Measurements from ENCODE around the gene B4GALNT4.
"Not testable (repeated sequence)": the region's sequence is repeated elsewhere in the genome, so short reads cannot be mapped to it uniquely, and the experiment has no call there.

B4GALNT4 gene

DNA sequence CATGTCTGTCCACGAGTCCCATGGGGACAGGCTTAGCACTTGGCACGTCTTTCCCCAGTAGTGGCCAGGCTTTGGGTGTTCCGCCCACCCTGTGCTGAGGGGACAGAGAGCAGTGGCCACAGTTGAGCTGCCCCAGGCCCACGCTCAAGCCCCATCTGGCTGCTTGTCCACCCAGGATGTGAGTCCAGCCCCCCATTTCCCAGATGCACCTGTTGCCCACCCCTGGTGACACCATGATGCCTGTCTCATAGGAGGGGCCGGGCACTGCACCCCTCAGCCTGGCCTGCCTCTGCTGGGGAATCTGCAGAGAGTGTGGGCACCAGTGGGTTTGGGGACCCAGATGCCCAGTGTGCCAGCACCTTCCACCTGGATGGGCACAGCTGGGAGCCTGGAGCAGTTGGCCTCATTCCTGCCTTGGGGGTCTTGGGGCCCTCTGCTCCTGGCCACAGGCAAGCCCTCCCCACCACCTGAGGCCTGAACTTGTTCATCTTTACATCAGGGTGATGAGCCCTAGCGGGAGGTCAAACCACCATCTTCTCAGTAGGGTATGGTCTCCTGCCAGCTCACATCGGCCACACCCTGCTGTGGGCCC, 39.8 kb downstream of the B4GALNT4 start:
- DNase-seq = no peak

GRCh38 chr11:409600-410483, 40.5 kb downstream of the B4GALNT4 start:
- no peak for DNase-seq

DNA sequence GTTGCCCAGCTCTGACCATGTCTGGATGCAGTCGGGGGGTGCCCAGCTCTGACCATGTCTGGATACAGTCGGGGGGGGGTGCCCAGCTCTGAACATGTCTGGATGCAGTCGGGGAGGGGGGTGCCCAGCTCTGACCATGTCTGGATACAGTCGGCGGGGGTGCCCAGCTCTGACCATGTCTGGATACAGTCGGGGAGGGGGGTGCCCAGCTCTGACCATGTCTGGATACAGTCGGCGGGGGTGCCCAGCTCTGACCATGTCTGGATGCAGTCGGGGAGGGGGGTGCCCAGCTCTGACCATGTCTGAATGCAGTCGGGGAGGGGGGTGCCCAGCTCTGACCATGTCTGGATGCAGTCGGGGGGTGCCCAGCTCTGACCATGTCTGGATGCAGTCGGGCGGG, 41.4 kb downstream of the B4GALNT4 start:
- not testable (repeated sequence) for DNase-seq

- DNase-seq = not testable (repeated sequence)
These were observed 42.2 kb downstream of the B4GALNT4 start for GRCh38 chr11:411520-411919.

DNA sequence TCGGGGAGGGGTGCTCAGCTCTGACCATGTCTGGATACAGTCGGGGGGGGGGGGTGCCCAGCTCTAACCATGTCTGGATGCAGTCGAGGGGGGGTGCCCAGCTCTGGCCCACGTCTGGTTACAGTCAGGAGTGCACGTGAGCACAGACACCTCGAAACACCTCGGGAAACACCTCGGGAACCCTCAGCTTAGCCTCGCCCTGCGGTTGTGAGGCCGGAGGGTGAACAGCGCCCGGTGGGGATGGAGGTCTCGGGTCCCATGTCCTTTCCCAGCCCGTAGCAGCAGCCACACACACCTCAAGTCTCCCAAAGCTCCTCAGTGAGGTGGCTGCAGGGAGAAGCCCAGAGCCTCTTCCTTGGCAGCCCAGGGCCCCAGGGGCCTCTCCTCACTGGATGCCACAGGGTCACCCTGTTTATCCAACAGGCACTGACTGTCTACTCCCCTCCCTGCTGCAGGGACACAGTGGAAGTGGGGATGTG, 43.4 kb downstream of the B4GALNT4 start:
- no peak for DNase-seq

GRCh38 chr11:413120-414081, 44.1 kb downstream of the B4GALNT4 start:
- no peak for DNase-seq

DNA sequence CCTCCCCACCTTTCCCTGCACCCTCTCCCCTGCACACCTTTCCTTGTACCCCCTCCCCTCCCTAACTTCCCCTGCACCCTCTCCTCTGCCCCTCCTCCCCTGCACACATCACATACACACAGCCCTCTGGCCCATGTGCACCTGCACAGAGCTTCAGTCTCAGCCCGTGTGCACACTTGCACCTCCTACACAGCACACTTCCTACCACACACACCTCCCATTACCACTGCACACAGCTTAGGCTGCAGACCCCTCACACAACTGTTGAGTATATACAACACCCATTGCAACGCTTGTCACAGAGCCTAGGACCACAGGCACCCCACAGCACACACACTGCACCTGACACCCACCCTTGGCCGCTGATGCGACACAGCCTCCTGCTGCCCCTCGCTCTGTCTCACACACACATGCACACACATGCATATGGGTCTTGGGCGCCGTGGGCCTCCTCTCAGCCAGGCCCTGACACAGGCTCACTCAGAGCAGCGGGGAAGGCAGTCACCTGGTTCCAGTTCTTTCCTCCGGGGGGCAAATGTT, 45.1 kb downstream of the B4GALNT4 start:
- DNase-seq = no peak

DNA sequence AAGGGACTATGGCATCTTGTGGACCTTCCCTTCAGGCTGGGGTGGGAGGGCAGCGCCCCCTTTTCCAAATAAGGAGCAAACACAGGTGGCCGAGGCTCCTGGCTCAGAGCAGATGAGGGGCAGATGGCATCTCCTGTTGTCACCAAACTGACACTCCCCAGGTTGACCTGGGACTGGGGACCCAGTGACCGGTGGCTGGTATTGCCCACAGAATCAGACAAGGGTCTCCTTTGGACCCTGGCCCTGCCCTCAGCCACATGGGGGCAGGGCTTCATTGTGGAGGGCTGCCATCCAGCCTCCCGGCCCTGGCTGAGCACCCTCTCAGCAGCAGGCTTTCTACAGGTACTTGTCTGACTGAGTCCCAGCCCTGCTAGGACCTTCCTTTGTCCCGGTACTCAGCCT, 46.3 kb downstream of the B4GALNT4 start:
- no peak for DNase-seq

DNA sequence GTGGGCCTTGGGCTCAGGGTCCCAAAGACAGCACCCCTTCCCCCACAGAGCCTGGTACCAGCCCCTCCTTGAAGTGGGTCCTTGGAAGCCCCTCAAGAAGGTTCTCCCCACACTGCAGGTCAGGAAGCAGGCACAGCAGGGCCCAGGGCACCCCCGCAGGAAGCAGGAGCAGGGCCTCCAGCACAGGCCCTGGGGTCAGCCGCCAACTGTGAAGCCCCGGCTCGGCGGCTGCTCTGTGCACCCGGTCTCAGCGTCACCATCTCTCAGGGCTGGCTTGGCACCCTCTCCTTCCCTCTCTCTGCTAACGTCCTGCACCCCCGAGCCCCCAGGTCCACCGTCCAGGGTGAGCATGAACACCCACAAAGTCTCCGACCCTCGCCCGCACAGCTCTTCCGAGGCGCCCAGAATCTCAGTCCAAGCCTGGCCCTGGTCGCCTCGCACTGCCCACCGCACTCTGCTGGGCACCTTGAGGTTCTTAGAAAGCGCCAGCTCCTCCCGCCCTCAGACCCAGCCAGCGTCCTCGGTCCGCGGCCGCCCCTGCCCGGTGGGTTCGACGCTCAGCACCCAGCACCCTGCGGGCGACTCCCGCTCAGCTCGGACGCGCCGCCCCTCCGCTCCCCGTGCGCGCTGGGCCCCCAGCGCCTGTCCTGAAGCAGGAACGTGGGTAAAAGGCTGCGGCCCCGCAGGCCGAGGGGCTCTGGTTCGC, 46.9 kb downstream of the B4GALNT4 start:
- DNase-seq = no peak

DNA sequence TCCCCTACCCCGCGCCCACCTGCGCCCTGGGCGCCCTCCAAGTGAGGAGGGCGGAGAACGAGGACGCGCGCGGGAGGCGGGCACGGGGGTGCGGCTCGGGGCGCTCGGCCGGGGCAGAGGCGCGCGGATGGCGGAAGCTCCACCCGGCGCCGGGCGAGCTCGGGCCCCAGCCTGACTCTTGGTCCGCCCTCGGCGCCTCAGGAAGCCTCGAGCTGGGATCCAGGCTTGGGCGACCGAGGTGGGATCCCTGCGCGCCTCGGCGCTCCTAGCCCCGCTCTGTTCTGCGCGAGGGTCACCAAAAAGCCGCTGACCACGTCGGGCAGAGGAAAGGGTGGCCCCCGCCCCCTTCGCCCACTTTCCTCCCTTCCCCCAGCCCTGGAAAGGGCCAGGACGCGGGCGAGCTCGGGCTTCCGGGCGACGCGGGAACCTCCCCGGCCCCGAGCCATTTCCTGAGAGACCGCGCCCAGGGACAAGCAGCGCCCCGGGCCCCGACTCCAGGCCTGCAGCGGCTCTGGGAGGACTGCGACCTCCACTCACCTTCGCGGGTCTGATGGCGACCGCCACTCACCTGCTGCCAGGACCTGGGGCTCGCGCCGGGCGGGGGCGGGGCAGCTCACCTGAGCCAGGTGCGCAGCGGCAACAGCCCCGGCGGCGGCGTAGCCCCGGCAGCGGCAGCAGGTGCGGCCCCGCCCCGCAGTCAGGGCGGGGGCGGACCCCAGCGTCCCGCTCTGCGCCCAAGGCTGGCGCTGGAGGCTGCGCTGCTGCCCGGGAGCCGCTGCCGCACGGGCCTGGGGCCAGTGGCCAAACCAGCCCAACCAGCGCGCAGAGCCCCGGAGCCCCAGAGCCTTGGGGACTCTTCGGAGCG, 47.7 kb downstream of the B4GALNT4 start:
- peak; percentile 55 for DNase-seq

DNA sequence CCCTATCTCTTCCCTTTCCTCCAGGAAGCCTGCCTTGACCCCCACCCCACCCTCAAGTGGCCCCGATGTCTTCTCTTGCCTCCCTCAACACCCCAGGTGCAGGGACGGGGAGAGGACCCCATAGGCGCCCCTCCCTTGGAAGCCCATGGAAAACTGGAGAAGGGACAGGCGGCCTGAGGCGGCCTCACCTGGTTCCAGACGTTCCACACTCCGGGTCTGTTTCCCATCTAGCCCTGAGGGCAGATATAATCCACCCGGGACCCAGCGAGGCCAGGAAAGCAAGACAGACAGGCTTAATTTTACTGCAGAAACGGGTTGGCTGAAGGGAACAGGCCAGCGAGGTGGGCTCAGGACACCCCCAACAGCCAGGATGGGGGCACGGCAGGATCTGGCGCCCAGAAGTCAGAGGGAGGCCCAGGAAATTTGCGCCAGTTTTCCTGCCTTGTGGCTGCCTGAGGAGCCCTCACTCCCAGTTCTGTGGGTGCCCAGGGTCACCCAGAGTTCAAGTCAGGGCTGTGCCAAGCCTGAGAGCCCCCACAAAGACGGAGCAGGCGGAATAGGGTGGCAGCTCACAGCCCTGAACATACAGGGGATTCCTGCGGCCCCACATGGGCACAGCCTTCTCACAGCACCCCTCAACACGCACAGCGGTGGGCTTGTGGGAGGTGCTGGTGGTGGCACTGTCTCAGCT, 48.5 kb downstream of the B4GALNT4 start:
- DNase-seq = no peak

- no peak for DNase-seq
These were observed 49.3 kb downstream of the B4GALNT4 start for GRCh38 chr11:418343-419247.

DNA sequence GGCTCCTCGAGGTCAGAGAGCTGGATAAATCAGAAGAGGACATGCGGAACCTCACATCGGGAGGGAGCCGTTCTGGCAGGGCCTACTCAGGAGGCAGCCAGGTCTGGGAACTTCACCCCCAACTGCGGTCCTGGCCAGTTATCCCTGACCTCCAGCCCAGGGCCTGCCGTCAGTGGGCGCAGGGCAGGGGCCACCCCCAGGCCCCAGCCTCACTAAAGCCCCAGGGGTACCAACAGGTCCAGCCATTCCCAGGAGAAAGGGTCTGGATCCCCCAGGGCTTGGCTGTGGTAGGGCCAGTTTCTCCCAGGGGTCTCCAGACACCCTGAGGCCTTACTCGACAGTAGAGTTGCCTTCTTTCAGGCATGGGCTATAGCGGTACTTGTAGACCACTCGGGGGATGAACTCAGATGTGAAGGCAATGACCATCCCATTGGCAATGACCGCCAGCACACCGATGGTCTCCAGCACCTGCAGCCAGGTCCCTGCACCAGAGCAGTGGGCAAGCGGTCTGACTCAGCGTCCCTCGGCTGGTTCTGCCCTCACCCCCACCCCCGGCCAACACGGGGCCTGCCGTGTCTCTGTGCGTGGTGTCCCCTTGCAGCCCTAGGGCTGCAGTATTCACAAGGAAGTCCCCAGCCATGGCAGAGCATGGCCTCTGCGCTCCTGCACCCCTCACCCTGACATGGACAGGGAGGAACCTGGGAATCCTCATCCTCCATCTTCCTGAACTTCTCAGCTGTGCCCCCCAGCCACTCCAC, 50.1 kb downstream of the B4GALNT4 start:
- DNase-seq = no peak

DNA sequence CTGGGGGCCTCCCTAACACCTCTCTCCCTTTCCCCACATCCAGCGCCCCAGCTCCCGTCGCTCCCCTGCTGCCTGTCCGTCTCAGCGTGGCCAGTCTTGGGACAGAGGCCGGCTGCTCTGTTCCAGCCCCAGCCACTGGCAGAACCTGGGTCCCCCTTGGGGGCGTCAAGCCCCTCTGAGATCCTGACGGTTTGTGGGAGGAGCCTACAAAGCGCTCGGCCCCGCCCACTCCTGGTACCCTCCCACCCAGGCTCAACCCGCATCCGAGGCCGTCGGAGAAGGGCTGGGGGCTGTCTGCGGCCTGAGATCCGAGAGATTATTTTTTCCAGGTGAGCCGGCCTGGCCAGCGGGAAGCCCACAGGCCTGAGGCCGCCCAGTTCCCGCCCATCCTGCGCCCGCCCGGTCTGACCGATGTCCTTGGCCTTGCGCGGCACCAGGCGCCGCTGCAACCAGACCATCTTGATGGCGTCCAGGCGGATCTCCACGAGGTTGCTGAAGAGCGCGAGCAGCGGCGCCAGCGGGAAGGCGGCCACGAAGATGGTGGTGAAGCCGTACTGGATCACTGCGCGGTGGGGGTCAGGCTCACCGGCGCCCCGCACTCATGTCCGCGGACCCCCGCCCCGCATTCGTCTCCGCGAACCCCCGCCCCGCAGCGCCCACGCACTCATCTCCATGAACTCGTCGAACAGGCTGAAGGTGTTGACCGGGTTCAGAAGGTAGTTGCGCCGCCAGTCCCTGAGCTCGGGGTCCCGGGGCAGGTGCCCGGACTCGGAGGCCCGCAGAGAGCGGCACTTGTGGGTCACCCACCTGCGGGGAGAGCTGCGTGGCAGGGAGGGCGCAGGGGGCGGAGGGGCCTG, 51.0 kb downstream of the B4GALNT4 start:
- no peak for DNase-seq

DNA sequence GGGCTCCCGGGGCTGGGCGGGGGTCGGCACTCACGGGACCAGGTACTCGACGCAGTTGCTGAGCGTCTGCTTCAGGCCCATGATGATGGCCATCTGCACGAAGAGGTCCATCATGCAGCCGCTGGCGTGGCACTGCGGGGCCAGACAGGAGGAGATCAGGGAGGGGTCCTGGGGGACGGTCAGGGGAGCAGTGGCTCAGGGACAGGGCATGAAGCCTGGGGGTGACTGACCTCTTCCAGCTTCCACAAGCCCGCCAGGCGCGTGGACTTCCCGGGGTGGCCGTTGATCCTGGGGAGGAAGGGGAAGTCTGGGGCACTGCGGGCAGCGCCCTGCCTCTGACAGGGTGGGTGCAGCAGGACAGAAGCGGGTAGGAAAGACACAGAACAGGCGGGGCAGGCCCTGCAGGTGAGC, 51.6 kb downstream of the B4GALNT4 start:
- DNase-seq = no peak

DNA sequence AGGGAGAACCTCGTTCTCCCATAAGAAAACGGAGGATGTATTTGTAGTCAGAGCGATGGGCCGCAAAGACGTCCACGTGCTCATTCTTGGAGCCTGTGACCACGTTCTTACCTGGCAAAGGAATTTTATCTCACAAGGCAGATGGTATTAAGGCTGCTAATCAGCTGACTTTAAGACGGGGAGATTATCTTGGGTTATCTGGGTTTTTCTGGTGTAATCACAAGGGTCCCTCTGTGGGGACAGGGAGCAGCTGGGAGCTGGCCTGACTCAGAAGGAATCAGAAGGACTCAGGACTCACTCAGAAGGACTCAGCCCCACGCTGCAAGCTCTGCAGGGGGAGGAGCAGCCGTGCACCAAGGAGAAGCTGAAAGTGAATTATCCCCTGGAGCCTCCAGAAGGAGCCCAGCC, 53.0 kb downstream of the B4GALNT4 start:
- no peak for DNase-seq

GRCh38 chr11:424232-424631, 54.9 kb downstream of the B4GALNT4 start:
- DNase-seq = no peak

- not testable (repeated sequence) for DNase-seq
These were observed 55.5 kb downstream of the B4GALNT4 start for GRCh38 chr11:424766-425165.

Measured in NCI-H2029 (cell line).